Measurements from ENCODE around the gene PHF2. TPM values are rescaled to one million over a fixed set of nuclear protein-coding genes. Genes with fewer than 3 reads are reported as not detected.

PHF2 gene
- total RNA-seq, 6 experiments from 2014 or later, result 15.4 to 17.5 (median 16.6) TPM

GRCh38 chr9:93674580-93675335 is 98.4 kb downstream of the PHF2 start:
- no peak overlapping the region for H3K27ac Mint-ChIP-seq
- no peak overlapping the region for H3K4me3 Mint-ChIP-seq
- TF ChIP-seq, protein P1, sequence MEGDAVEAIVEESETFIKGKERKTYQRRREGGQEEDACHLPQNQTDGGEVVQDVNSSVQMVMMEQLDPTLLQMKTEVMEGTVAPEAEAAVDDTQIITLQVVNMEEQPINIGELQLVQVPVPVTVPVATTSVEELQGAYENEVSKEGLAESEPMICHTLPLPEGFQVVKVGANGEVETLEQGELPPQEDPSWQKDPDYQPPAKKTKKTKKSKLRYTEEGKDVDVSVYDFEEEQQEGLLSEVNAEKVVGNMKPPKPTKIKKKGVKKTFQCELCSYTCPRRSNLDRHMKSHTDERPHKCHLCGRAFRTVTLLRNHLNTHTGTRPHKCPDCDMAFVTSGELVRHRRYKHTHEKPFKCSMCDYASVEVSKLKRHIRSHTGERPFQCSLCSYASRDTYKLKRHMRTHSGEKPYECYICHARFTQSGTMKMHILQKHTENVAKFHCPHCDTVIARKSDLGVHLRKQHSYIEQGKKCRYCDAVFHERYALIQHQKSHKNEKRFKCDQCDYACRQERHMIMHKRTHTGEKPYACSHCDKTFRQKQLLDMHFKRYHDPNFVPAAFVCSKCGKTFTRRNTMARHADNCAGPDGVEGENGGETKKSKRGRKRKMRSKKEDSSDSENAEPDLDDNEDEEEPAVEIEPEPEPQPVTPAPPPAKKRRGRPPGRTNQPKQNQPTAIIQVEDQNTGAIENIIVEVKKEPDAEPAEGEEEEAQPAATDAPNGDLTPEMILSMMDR (IDR thresholded peaks at IDR 0.05), result no peak
- H3K9me3 Mint-ChIP-seq, result no peaks in the 10 kb centered on the region
- H3K4me1 Mint-ChIP-seq (ENCODE audit: low read depth), result no peaks in the 10 kb centered on the region
- no peak for DNase-seq
- H3K36me3 Mint-ChIP-seq (ENCODE audit: low read depth), result 0 out of 2 replicates have a peak, but pooled peaks cover 5% of the 10 kb centered on the region
- H3K27me3 Mint-ChIP-seq (ENCODE audit: insufficient read depth), result peaks cover 14% of the 10 kb centered on the region

DNA sequence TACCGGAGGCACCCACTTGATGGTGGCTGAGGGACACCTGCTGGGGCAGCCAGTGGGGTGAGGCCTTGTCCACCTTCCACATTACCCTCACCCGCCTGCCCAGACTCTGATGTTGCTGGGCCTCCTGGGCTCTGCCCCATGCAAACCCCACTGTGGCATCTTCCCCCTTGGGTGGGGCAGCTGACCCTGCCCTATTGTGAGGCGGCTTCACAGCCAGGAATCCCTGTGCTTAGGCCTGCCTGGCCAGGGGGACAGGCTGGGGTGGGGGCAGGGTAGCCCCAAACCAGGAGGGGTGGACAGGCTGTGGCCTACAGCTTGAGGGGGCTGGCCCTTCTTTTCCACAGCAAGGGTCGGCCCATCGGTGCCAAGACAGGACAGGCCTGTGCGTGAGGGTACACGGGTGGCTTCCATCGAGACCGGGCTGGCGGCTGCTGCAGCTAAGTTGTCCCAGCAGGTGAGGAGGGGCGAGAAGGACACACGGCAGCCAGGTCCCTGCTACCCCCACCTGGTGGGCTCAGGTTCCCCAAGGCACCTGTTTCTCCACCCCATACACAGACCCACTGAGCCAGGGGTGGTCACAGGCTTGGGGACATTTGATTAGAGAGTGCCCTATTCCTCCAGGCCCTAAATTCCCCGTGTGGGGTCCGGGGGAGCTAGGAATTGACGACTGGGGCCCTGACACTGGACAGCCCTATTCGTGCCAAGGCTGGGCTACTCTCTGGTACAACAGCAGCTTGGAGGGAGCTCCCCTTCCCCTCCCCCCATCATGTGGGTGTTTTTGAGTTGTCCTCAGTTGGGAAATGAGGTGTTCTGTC is 99.2 kb downstream of the PHF2 start:
- no peak for DNase-seq
- H3K36me3 Mint-ChIP-seq (ENCODE audit: low read depth), result 0 out of 2 replicates have a peak, but pooled peaks cover 5% of the 10 kb centered on the region
- no peaks in the 10 kb centered on the region for H3K4me1 Mint-ChIP-seq (ENCODE audit: low read depth)
- H3K27ac Mint-ChIP-seq, result no peak overlapping the region
- H3K27me3 Mint-ChIP-seq (ENCODE audit: insufficient read depth), result peaks cover 7% of the 10 kb centered on the region
- TF ChIP-seq, protein P1 (IDR thresholded peaks at IDR 0.05), result no peak
- H3K9me3 Mint-ChIP-seq, result no peaks in the 10 kb centered on the region
- H3K4me3 Mint-ChIP-seq, result no peak overlapping the region

- no peaks in the 10 kb centered on the region for H3K4me1 Mint-ChIP-seq (ENCODE audit: low read depth)
- TF ChIP-seq, protein P1 (IDR thresholded peaks at IDR 0.05), result no peak
- H3K27me3 Mint-ChIP-seq (ENCODE audit: insufficient read depth), result no peaks in the 10 kb centered on the region; the same call in 1 of the 2 replicates
- DNase-seq, result no peak
- no peak overlapping the region for H3K4me3 Mint-ChIP-seq
- H3K36me3 Mint-ChIP-seq (ENCODE audit: low read depth), result no peaks in the 10 kb centered on the region
- H3K9me3 Mint-ChIP-seq, result no peaks in the 10 kb centered on the region
- no peak overlapping the region for H3K27ac Mint-ChIP-seq
Observed at GRCh38 chr9:93676310-93677047, 100.1 kb downstream of the PHF2 start.

- Mint-ChIP-seq H3K27me3 (ENCODE audit: insufficient read depth) (no peaks in the 10 kb centered on the region; the same call in 1 of the 2 replicates), H3K9me3 (no peaks in the 10 kb centered on the region), H3K27ac (no peak overlapping the region), H3K4me1 (ENCODE audit: low read depth) (no peaks in the 10 kb centered on the region), H3K36me3 (ENCODE audit: low read depth) (no peaks in the 10 kb centered on the region), H3K4me3 (no peak overlapping the region)
- DNase-seq, result no peak
- TF ChIP-seq, protein P1 (IDR thresholded peaks at IDR 0.05), result no peak
Observed at GRCh38 chr9:93677048-93677571, 100.7 kb downstream of the PHF2 start.

- Mint-ChIP-seq H3K4me3 (no peak overlapping the region), H3K27me3 (ENCODE audit: insufficient read depth) (no peaks in the 10 kb centered on the region; the same call in 1 of the 2 replicates), H3K9me3 (no peaks in the 10 kb centered on the region), H3K27ac (no peak overlapping the region), H3K4me1 (ENCODE audit: low read depth) (no peaks in the 10 kb centered on the region), H3K36me3 (ENCODE audit: low read depth) (no peaks in the 10 kb centered on the region)
- DNase-seq, result no peak
- TF ChIP-seq, protein P1 (IDR thresholded peaks at IDR 0.05), result no peak
Observed at GRCh38 chr9:93677641-93678136, 101.3 kb downstream of the PHF2 start.

All from HFFc6 (cell line).